Nasal cavity respiratory epithelium epithelial cell of viscerocranial mucosa (primary cell): ENCODE data around the gene ARHGAP4. TPM values are rescaled to one million over a fixed set of nuclear protein-coding genes. Genes with fewer than 3 reads are reported as not detected.

Experiments
- total RNA-seq: library from RNA; depleted of rRNA; stranded (reverse); fragments of >200 nt; gene quantifications from 2 replicates; pipeline ENCODE4 v1.2.3, GENCODE V29; 2014

Gene ARHGAP4
- total RNA-seq: 0.68 and 1.4 TPM in 2 replicates

GRCh38 chrX:153925739-153926551 lies at the start of gene ARHGAP4:
TSS of gene ARHGAP4 (minus strand) at chrX:153926264. CDS start at chrX:153926202, 62 bp downstream.

GRCh38 chrX:153972368-153973126 lies 46.5 kb upstream of the ARHGAP4 start, which contains the start of gene TMEM187:
TSS of gene TMEM187 (plus strand) at chrX:153972754. CDS start at chrX:153982063, 9,309 bp downstream.

GRCh38 chrX:153971450-153972367 lies 45.6 kb upstream of the ARHGAP4 start, which contains the start of gene HCFC1:
TSS of gene HCFC1 (minus strand) at chrX:153971818. CDS start at chrX:153970840, 978 bp downstream.

GRCh38 chrX:153944140-153944799 lies 18.2 kb upstream of the ARHGAP4 start, which contains the start of gene RENBP:
TSS of gene RENBP (minus strand) at chrX:153944643. CDS start at chrX:153944610, 33 bp downstream.

GRCh38 chrX:153934762-153935325 lies 8.8 kb upstream of the ARHGAP4 start, which contains the start of gene NAA10:
TSS of gene NAA10 (minus strand) at chrX:153935037. CDS start at chrX:153934904, 133 bp downstream.

GRCh38 chrX:153903991-153904957 lies 21.8 kb downstream of the ARHGAP4 start, which contains the start of gene AVPR2:
TSS of gene AVPR2 (plus strand) at chrX:153904673. CDS start at chrX:153905146, 473 bp downstream.

GRCh38 chrX:153885968-153886903 lies 39.8 kb downstream of the ARHGAP4 start, which contains the start of gene L1CAM:
TSS of gene L1CAM (minus strand) at chrX:153886173. CDS start at chrX:153875836, 10,337 bp downstream.

Other genes starting within 250 kb of the ARHGAP4 start
- 29.0 and 77.4 TPM in 2 replicates for gene SLC6A8, start 238.3 kb downstream of the ARHGAP4 start, total RNA-seq
- gene BCAP31, start 201.9 kb downstream of the ARHGAP4 start, total RNA-seq: 229 and 239 TPM in 2 replicates
- gene ABCD1, start 201.4 kb downstream of the ARHGAP4 start, total RNA-seq: 1.0 and 4.3 TPM in 2 replicates
- gene PLXNB3, start 162.0 kb downstream of the ARHGAP4 start, total RNA-seq: 2.7 and 28.8 TPM in 2 replicates
- gene SRPK3, start 145.2 kb downstream of the ARHGAP4 start, total RNA-seq: under 0.01 and 0.14 TPM in 2 replicates
- gene IDH3G, start 131.9 kb downstream of the ARHGAP4 start, total RNA-seq: 22.9 and 38.8 TPM in 2 replicates
- gene SSR4, start 131.6 kb downstream of the ARHGAP4 start, total RNA-seq: 71.8 and 132 TPM in 2 replicates
- gene PDZD4, start 95.7 kb downstream of the ARHGAP4 start, total RNA-seq: 0.36 TPM in 1 of 2 replicates, not detected in the other
- 2.1 and 6.3 TPM in 2 replicates for gene L1CAM, start 40.1 kb downstream of the ARHGAP4 start, total RNA-seq
- not detected in 2 replicates for gene AVPR2, start 21.6 kb downstream of the ARHGAP4 start, total RNA-seq
- 51.6 and 54.3 TPM in 2 replicates for gene NAA10, start 8.8 kb upstream of the ARHGAP4 start, total RNA-seq
- 1.0 and 3.6 TPM in 2 replicates for gene RENBP, start 18.4 kb upstream of the ARHGAP4 start, total RNA-seq
- 8.9 and 26.0 TPM in 2 replicates for gene HCFC1, start 45.6 kb upstream of the ARHGAP4 start, total RNA-seq
- 5.1 and 7.5 TPM in 2 replicates for gene TMEM187, start 46.5 kb upstream of the ARHGAP4 start, total RNA-seq
- 127 and 144 TPM in 2 replicates for gene IRAK1, start 93.6 kb upstream of the ARHGAP4 start, total RNA-seq
- gene MECP2, start 171.5 kb upstream of the ARHGAP4 start, total RNA-seq: 18.1 and 22.6 TPM in 2 replicates
- not detected in 2 replicates for gene OPN1LW, start 218.0 kb upstream of the ARHGAP4 start, total RNA-seq